Fibroblast of villous mesenchyme (primary cell): ENCODE data around the gene CDK2AP2. TPM values are rescaled to one million over a fixed set of nuclear protein-coding genes. Genes with fewer than 3 reads are reported as not detected.

Source experiments
- DNase-seq: peaks from one replicate; pipeline ENCODE4 v3.0.0-alpha.2; 2010; ENCODE audit warnings: low read depth
- H3K4me3 ChIP-seq: 2 replicates; pipeline ENCODE4 v1.5.1; 2011; ENCODE audit warnings: low read depth, mild to moderate bottlenecking, low read length
- small RNA-seq: library from RNA; depleted of rRNA; stranded (forward); fragments of <200 nt; gene quantifications from one replicate; pipeline ENCODE3, GENCODE V24; 2012
- total RNA-seq: library from RNA; depleted of rRNA; stranded (reverse); fragments of >200 nt; gene quantifications from 2 replicates; pipeline ENCODE4 v1.2.3, GENCODE V29; 2012
- TF ChIP-seq, protein P1 (sequence below): IDR thresholded peaks from 2 replicates; pipeline ENCODE4 v1.5.1; 2012; ENCODE audit warnings: low read depth, mild to moderate bottlenecking, low read length; ENCODE audit not compliant: insufficient read depth

Gene CDK2AP2
- total RNA-seq, 1 donor = 16.8 TPM

DNA sequence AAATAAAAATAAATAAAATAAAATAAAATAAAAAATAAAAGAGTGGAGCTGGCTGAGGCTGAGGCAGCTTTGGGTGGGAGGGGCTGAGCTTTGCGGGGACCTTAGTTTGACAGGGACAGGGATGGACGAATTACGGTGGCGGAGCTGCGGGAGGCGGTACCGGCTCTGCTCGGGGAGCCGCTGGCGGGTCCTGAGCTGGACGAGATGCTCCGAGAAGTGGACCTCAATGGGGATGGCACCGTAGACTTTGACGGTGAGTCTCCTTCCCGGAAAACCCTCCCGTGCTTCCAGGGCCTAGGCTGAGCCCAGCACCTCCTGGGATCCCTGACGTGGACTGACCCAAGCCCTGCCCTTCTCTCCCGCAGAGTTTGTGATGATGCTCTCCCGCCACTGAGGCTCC lies 49.7 kb downstream of the CDK2AP2 start:
- no peak overlapping the region for H3K4me3 ChIP-seq
- no peak for DNase-seq
- TF ChIP-seq, protein P1, sequence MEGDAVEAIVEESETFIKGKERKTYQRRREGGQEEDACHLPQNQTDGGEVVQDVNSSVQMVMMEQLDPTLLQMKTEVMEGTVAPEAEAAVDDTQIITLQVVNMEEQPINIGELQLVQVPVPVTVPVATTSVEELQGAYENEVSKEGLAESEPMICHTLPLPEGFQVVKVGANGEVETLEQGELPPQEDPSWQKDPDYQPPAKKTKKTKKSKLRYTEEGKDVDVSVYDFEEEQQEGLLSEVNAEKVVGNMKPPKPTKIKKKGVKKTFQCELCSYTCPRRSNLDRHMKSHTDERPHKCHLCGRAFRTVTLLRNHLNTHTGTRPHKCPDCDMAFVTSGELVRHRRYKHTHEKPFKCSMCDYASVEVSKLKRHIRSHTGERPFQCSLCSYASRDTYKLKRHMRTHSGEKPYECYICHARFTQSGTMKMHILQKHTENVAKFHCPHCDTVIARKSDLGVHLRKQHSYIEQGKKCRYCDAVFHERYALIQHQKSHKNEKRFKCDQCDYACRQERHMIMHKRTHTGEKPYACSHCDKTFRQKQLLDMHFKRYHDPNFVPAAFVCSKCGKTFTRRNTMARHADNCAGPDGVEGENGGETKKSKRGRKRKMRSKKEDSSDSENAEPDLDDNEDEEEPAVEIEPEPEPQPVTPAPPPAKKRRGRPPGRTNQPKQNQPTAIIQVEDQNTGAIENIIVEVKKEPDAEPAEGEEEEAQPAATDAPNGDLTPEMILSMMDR = no peak

DNA sequence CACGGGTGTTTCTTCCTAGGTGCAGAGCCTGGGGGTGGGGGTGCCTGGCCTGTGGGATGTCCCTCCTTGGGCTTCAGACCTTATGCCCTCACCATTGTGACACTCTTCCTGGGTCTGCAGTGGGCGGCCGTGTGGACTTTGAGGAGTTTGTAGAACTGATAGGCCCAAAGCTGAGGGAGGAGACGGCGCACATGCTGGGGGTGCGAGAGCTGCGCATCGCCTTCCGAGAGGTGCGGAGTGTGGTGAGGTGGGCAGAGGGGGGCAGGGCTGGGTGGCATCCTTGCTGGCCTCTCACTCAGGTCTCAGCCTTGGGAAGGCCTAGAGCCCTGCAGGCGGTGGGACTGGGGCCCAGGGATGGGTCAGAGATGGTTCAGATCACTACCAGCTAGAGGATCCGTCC lies 50.5 kb downstream of the CDK2AP2 start:
- DNase-seq = no peak
- TF ChIP-seq, protein P1 = no peak
- no peak overlapping the region for H3K4me3 ChIP-seq

Small RNA genes lying within 50 kb of the gene (small RNA-seq; reads per million reads assigned to genes)
- not detected for gene MIR6752

Other genes with a start within 250 kb of the CDK2AP2 start
- 24.5 and 33.2 TPM in 2 replicates for gene GRK2, start 241.7 kb downstream of the CDK2AP2 start, total RNA-seq
- 29.6 and 29.8 TPM in 2 replicates for gene ANKRD13D, start 218.9 kb downstream of the CDK2AP2 start, total RNA-seq
- gene SSH3, start 204.6 kb downstream of the CDK2AP2 start, total RNA-seq = 16.1 and 21.2 TPM in 2 replicates
- gene POLD4, start 154.6 kb downstream of the CDK2AP2 start, total RNA-seq = 43.2 and 68.9 TPM in 2 replicates
- 3.5 and 4.7 TPM in 2 replicates for gene CLCF1, start 134.6 kb downstream of the CDK2AP2 start, total RNA-seq
- 4.3 and 6.4 TPM in 2 replicates for gene RAD9A, start 116.2 kb downstream of the CDK2AP2 start, total RNA-seq
- 172 and 202 TPM in 2 replicates for gene PPP1CA, start 106.3 kb downstream of the CDK2AP2 start, total RNA-seq
- not detected in 2 replicates for gene TBC1D10C, start 104.1 kb downstream of the CDK2AP2 start, total RNA-seq
- not detected in 2 replicates for gene CARNS1, start 92.5 kb downstream of the CDK2AP2 start, total RNA-seq
- gene RPS6KB2, start 79.7 kb downstream of the CDK2AP2 start, total RNA-seq = 42.3 and 47.0 TPM in 2 replicates
- 0.32 TPM in 1 of 2 replicates, not detected in the other for gene PTPRCAP, start 70.5 kb downstream of the CDK2AP2 start, total RNA-seq
- gene CORO1B, start 64.7 kb downstream of the CDK2AP2 start, total RNA-seq = 85.5 and 102 TPM in 2 replicates
- gene GPR152, start 55.4 kb downstream of the CDK2AP2 start, total RNA-seq = not detected in 2 replicates
- gene CABP4, start 52.8 kb downstream of the CDK2AP2 start, total RNA-seq = not detected in 2 replicates
- 18.4 and 18.6 TPM in 2 replicates for gene TMEM134, start 38.9 kb downstream of the CDK2AP2 start, total RNA-seq
- gene AIP, start 25.1 kb downstream of the CDK2AP2 start, total RNA-seq = 42.7 and 55.1 TPM in 2 replicates
- gene PITPNM1, start 2.8 kb downstream of the CDK2AP2 start, total RNA-seq = 21.9 and 22.9 TPM in 2 replicates
- gene CABP2, start 15.3 kb upstream of the CDK2AP2 start, total RNA-seq = not detected in 2 replicates
- gene GSTP1, start 75.7 kb upstream of the CDK2AP2 start, total RNA-seq = 495 and 721 TPM in 2 replicates
- 140 and 178 TPM in 2 replicates for gene NDUFV1, start 98.8 kb upstream of the CDK2AP2 start, total RNA-seq
- 4.7 and 5.8 TPM in 2 replicates for gene NUDT8, start 121.8 kb upstream of the CDK2AP2 start, total RNA-seq
- gene TBX10, start 131.6 kb upstream of the CDK2AP2 start, total RNA-seq = not detected in 2 replicates
- gene ACY3, start 142.6 kb upstream of the CDK2AP2 start, total RNA-seq = not detected in 2 replicates
- not detected in 2 replicates for gene ALDH3B2, start 166.5 kb upstream of the CDK2AP2 start, total RNA-seq